Mucosa of stomach (tissue), 1 donor: ENCODE data around the gene CERK.

Experiments used
- H3K27me3 ChIP-seq: one replicate; pipeline ENCODE4 v1.7.0; 2013; ENCODE audit warnings: mild to moderate bottlenecking, low read length; ENCODE audit not compliant: control insufficient read depth, insufficient read depth
- H3K36me3 ChIP-seq: one replicate; pipeline ENCODE4 v1.7.0; 2013; ENCODE audit warnings: low read length; ENCODE audit not compliant: control insufficient read depth, insufficient read depth
- H3K4me1 ChIP-seq: one replicate; pipeline ENCODE4 v1.7.0; 2013; ENCODE audit warnings: mild to moderate bottlenecking, low read length; ENCODE audit not compliant: control insufficient read depth, insufficient read depth
- H3K4me3 ChIP-seq: one replicate; pipeline ENCODE4 v1.7.0; 2013; ENCODE audit warnings: low read length
- H3K9ac ChIP-seq: one replicate; pipeline ENCODE4 v1.7.0; 2013; ENCODE audit warnings: mild to moderate bottlenecking, low read length, moderate library complexity
- H3K9me3 ChIP-seq: one replicate; pipeline ENCODE4 v1.7.0; 2013; ENCODE audit warnings: mild to moderate bottlenecking, low read length, moderate library complexity; ENCODE audit not compliant: control insufficient read depth
- donor health status: Pancreatic carcinoma.

Gene CERK

GRCh38 chr22:46697811-46698515 is 40.1 kb downstream of the CERK start:
- no peaks in the 10 kb centered on the region for H3K9me3 ChIP-seq
- H3K27me3 ChIP-seq, result no peaks in the 10 kb centered on the region
- no peak overlapping the region for H3K4me3 ChIP-seq
- H3K9ac ChIP-seq, result no peak overlapping the region
- H3K36me3 ChIP-seq, result peaks cover 21% of the 10 kb centered on the region
- H3K4me1 ChIP-seq, result no peaks in the 10 kb centered on the region

GRCh38 chr22:46696614-46697013 is 41.4 kb downstream of the CERK start:
- Histone ChIP-seq H3K36me3 (peaks cover 21% of the 10 kb centered on the region), H3K4me1 (no peaks in the 10 kb centered on the region), H3K27me3 (no peaks in the 10 kb centered on the region), H3K9ac (no peak overlapping the region), H3K9me3 (no peaks in the 10 kb centered on the region), H3K4me3 (no peak overlapping the region)

- Histone ChIP-seq H3K4me1 (no peaks in the 10 kb centered on the region), H3K9me3 (no peaks in the 10 kb centered on the region), H3K9ac (no peak overlapping the region), H3K27me3 (no peaks in the 10 kb centered on the region), H3K36me3 (peaks cover 21% of the 10 kb centered on the region), H3K4me3 (no peak overlapping the region)
Observed at GRCh38 chr22:46696229-46696518, 41.9 kb downstream of the CERK start.

- Histone ChIP-seq H3K27me3 (no peaks in the 10 kb centered on the region), H3K4me1 (no peaks in the 10 kb centered on the region), H3K4me3 (no peak overlapping the region), H3K9ac (no peak overlapping the region), H3K9me3 (no peaks in the 10 kb centered on the region), H3K36me3 (peaks cover 21% of the 10 kb centered on the region)
Observed at GRCh38 chr22:46695346-46696228, 42.5 kb downstream of the CERK start.

GRCh38 chr22:46694416-46695170 is 43.5 kb downstream of the CERK start:
- Histone ChIP-seq H3K27me3 (no peaks in the 10 kb centered on the region), H3K9me3 (no peaks in the 10 kb centered on the region), H3K9ac (no peak overlapping the region), H3K36me3 (peaks cover 21% of the 10 kb centered on the region), H3K4me3 (no peak overlapping the region), H3K4me1 (no peaks in the 10 kb centered on the region)

GRCh38 chr22:46693634-46694415 is 44.2 kb downstream of the CERK start:
- Histone ChIP-seq H3K4me3 (no peak overlapping the region), H3K9ac (no peak overlapping the region), H3K36me3 (peaks cover 21% of the 10 kb centered on the region), H3K27me3 (no peaks in the 10 kb centered on the region), H3K4me1 (peaks cover 6% of the 10 kb centered on the region), H3K9me3 (no peaks in the 10 kb centered on the region)

- no peak overlapping the region for H3K9ac ChIP-seq
- no peak overlapping the region for H3K4me3 ChIP-seq
- peaks cover 21% of the 10 kb centered on the region for H3K36me3 ChIP-seq
- no peaks in the 10 kb centered on the region for H3K9me3 ChIP-seq
- H3K27me3 ChIP-seq, result no peaks in the 10 kb centered on the region
- H3K4me1 ChIP-seq, result peaks cover 21% of the 10 kb centered on the region
Observed at GRCh38 chr22:46691571-46691970, 46.5 kb downstream of the CERK start.

- Histone ChIP-seq H3K27me3 (no peaks in the 10 kb centered on the region), H3K4me1 (peaks cover 34% of the 10 kb centered on the region), H3K9me3 (no peaks in the 10 kb centered on the region), H3K9ac (no peak overlapping the region), H3K36me3 (peaks cover 12% of the 10 kb centered on the region), H3K4me3 (no peak overlapping the region)
Observed at GRCh38 chr22:46690146-46690545, 47.9 kb downstream of the CERK start.

- no peaks in the 10 kb centered on the region for H3K9me3 ChIP-seq
- no peaks in the 10 kb centered on the region for H3K27me3 ChIP-seq
- H3K9ac ChIP-seq, result no peak overlapping the region
- H3K4me3 ChIP-seq, result no peak overlapping the region
- peaks cover 46% of the 10 kb centered on the region for H3K4me1 ChIP-seq
- H3K36me3 ChIP-seq, result peaks cover under 1% of the 10 kb centered on the region
Observed at GRCh38 chr22:46688949-46689348, 49.1 kb downstream of the CERK start.

GRCh38 chr22:46687460-46687859 is 50.6 kb downstream of the CERK start:
- Histone ChIP-seq H3K27me3 (no peaks in the 10 kb centered on the region), H3K36me3 (no peaks in the 10 kb centered on the region), H3K9me3 (no peaks in the 10 kb centered on the region), H3K4me1 (peaks cover 48% of the 10 kb centered on the region), H3K4me3 (no peak overlapping the region), H3K9ac (no peak overlapping the region)

GRCh38 chr22:46687048-46687444 is 51.0 kb downstream of the CERK start:
- no peaks in the 10 kb centered on the region for H3K36me3 ChIP-seq

More at GRCh38 chr22:46687048-46687444, 51.0 kb downstream of the CERK start:
- no peak overlapping the region for H3K4me3 ChIP-seq
- no peak overlapping the region for H3K9ac ChIP-seq
- H3K4me1 ChIP-seq, result peaks cover 48% of the 10 kb centered on the region
- no peaks in the 10 kb centered on the region for H3K27me3 ChIP-seq
- no peaks in the 10 kb centered on the region for H3K9me3 ChIP-seq
